Activated T-helper 1 cell treated with Interleukin-2 at 50 U/mL for 16 hours (primary cell): ENCODE results near the gene CHID1.

Source experiments
- DNase-seq: peaks from one replicate; pipeline ENCODE4 v3.0.0-alpha.2; 2020; ENCODE audit warnings: low read depth

CHID1 gene

DNA sequence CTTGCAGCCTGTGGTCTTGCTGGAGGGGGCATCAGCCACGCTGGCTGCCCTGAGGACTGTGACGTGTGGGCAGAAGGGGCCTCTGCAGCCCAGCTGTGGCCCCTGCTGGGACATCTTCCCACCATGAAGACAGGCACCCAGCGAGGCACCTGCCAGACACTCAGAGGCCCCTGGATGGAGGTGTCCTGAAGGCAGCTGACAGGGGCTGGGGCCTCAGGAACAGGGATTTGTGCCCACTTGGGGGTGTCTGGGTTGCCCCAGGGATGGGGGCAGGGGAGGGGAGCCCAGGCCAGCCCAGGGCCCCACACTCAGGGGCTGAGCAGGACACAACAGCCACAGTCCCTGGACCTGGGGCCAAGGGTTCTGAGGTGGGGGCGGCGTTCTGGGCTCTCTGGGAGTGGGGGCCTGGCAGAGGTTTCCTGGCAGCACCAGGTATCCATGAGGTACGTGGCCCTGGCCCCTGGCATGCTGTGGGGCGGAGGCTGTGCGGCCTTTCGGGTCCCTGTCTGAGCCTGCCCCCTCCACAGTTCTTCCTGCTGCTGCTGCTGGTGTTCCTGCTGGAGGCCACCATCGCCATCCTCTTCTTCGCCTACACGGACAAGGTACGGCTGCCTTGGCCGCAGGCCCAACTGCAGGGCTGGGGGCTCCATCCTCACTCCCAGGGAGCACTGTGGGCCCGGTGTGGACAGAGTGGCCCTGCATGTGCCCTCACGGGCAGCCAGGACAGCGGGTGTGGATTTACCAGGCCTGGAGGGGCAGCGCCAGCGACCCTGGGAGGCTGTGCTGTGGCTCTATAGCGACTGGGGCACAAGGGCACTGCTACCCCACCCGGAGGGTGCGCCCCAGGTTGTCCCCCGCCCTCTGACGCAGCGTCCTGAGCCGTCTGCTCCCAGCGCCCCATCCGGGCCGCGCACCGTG, 46.4 kb downstream of the CHID1 start:
- DNase-seq = no peak

DNA sequence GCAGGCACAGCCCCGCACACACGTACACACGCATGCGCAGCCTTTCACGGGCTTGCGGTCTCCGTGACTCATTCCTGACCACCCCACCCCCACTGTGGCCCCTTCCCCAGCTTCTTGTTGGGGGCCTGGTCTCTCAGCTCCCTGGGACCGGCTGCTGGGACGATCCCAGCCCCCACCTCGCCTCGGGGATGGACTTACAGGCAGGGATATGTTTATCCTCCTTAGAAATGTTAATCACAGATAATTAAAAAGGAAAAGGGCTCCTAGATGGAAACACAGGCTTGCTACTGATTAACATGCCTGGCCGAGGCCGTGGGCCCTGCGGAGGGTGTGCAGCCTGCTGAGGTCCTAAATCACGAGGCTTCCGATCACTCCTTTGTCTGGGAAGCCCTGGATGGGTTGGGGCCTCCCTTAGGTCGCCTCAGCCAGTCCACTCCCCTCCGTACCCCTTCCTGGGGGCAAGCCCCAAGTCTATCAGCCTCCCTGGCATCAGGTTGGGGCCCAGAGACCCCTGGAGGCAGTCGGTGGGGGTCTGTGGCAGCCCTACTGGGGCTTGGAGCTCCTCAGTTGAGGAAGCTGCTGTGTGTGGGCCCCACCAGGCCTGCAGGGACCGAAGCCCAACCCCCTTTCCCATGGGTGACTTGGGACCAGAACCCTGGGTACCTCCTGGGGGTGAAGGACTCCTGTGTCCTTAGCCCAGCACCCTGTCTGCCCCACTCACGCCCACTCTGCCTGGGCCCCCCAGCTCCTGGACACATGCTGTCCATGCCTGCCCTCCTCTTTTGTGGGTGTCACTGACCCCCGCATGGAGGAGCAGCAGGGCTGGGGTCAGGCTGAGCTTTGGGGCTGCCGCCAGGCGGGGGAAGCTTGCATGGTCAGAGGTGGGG, 47.3 kb downstream of the CHID1 start:
- no peak for DNase-seq

DNA sequence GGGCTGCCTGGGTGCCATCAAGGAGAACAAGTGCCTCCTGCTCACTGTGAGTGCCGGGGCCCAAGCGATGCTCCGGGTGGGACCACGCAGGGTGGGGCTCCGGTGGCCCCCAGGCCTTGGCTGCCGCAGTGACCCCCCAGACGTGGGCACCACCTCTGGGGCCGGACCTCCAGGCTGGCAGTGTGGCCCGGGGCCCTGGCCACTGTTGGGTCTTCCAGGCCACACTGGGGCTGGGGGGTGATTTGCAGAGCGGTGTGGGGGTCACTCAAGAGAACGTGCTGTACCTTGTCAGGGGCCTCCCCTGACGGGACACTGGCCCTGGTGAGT, 48.0 kb downstream of the CHID1 start:
- no peak for DNase-seq

DNA sequence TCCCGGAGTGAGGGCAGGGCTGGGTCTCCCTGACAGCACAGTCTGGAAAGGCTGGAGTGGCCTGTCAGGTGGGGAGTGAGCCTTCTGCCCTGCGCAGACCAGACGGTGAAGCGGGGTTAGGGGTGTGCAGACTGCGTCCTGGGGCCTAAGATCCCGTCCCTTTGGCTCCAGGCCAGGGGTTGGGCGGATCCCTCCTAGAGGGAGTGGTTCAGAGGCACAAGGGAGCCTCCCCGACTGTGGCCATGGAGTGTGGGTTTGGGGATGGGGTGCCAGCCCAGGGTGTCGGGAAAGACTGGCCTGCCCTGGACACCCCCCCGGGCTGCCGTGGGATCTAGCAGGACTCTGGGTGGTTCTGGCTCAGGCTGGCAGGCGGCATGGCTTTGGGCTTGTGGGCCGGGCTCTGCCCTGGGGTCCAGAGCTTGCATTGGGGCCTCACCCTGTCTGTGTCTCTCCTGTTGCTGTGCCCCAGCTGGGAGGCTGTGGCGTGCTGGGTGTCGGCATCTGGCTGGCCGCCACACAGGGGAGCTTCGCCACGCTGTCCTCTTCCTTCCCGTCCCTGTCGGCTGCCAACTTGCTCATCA, 48.4 kb downstream of the CHID1 start:
- no peak for DNase-seq

DNA sequence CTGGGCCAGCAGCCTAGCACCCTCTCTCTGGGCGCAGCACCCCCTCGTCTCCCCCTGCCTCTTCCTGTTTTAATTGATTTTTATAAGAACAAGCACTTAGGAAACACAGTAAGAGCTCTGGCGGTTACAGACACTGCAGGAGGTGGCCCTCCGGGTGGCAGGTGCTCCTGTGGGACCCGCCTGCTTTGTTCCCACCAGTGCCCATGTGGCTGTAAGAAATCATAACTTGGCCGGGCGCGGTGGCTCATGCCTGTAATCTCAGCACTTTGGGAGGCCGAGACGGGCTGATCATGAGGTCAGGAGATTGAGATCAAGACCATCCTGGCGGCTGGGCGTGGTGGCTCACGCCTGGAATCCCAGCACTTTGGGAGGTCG, 49.5 kb downstream of the CHID1 start:
- DNase-seq = no peak

DNA sequence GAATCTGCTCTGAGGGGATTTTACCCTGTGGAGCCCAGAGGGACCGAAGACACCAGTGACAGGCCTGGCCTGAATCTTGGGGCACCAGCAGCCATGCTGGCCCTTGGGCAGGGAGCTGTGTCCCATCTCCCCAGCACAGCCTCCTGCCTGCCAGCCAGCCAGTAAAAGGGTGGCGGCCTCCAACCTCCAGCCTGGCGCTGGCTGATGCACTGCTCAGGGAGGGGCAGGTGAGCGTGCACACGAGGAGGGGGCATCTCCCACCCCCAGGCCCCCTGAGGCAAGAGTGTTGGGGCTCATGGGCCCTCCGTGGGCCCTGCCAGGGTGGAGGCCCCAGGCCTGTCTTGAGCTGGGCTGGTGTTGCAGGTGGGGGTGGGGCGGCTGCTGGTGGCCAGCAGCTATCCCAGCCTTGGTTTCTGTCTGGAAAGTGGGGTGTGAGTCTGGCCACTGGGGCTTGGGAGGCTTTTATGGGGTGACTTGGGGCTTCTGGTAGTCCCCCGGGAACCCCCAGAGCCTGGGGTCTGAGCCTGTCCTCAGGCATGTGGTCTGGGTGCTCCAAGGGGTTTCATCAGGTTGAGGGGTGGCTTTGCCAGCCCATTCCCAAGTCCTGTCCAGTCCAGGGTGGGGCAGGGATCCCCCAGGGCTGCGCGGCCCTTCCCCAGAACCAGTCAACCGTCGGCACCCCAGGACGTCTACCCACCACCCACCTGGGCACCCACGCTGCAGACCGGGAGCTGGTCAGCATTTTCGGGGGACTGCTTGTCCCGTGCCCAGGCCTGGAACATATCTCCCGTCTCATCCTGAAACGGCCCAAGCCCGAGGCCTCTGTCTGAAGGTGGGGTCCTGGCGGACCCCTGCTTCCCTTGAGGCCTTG, 50.1 kb downstream of the CHID1 start:
- no peak for DNase-seq

DNA sequence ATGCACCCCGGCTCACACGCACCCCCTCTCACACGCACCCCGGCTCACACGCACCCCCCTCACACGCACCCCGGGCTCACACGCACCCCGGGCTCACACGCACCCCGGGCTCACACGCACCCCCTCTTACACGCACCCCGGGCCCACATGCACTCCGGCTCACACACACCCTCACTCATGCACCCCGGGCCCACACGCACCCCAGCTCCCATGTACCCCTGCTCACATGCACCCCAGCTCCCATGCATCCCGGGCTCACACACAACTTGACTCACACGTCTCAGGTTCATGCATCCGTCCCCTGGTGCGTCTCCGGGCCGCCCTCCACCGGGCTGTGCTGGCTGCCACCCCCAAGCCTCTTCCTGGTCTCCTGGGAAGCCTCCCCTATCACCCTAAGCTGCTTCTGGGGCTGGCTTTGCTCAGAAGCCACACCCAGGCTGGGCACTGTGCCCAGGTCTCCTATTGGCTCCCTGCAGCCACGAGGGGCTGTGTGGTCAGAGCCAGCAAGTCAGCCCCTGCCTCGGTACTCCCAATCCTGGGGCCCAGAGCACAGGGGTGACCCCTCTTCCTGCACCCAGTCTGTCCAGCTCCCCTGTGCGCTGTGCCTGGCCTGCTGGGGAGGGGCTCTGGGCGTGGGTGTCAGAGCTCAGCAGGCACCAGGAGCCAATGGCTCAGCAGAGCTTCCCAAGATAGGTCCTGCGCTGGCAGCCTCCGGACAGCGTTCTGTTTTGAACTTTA, 51.0 kb downstream of the CHID1 start:
- DNase-seq = no peak

DNA sequence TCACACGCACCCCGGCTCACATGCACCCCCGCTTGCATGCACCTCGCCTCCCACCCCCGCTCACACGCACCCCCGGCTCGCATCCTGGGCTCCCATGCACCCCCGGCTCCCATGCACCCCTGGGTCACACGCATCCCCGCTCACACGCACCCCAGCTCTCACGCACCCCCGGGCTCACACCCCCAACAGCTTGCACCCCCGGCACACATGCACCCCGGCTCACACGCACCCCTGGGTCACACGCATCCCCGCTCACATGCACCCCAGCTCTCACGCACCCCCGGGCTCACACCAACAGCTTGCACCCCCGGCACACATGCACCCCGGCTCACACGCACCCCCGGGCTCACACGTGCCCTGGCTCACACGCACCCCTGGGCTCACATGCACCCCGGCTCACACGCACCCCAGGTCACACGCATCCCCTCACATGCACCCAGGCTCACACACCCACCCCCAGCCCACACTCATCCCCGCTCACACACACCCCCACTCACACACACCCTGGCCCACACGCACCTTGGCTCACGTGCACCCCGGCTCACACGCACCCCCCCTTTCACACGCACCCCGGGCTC, 51.8 kb downstream of the CHID1 start:
- no peak for DNase-seq

DNA sequence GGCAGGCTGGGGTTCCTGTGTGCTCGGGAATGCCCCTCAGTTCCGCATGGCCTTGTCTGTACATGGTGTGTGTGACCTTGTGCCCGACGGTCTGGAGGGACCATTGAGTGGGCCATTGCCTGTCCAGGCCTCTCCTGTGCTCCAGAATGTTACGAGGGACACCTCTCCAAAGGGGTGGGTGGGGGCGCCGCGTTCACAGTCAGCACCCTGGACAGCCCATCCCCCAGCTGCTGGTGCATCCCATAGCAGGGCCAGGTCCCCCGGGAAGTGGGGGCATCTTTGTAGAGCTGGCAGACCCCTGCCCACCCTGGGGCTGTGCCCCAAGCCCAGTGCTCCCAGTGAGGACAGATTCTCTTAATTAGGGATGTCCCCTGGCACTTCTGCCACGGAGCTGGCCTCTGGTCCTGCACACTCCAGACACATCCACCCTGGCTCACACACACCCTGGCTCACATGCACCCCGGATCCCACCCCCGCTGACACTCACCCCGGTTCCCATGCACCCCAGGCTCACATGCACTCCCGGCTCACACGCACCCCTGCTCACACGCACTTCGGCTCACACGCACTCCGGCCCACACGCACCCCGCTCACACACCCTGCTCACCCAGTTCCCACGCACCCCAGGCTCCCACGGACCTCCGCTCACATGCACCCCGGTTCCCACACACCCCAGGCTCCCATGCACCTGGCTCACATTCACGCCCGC, 52.4 kb downstream of the CHID1 start:
- DNase-seq = no peak

DNA sequence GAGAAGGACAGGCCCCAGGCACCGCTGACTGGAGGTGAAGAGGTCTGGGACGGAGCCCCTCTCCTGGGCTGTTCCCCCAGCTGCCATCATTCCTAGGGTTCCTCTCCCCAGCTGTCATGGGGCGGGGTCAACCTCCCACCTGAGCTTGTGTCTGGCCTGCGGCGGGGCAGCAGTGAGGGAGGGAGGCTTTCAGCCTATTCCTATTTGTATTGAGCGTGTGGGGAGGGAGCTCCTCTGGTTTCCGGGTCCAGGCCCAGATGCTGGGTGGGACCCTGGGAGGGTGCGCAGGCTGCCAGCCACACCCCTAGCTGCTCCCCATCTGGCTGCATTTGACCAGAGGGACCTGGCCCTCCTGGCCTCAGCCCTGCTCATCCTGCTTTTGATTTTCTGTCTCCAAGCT, 54.2 kb downstream of the CHID1 start:
- no peak for DNase-seq

DNA sequence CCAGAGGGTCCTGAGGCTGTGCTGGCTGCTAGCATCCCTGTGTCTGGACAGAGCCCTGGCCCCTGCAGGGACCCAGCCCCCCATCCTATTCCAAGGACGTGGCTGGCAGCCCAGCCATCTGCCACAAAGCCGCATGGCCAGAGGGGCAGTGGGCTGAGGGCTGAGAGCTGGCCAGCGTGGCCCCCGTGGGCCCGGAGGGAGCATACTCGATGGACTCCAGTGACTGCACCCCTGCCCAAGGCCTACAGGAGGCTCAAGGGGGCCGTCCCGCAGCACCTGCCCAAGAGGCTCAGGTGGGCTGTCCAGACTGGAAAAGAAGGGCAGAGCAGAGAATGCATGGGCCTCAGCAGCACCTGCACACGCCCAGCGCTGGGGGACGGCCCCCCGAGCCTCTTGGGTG, 54.8 kb downstream of the CHID1 start:
- DNase-seq = no peak

DNA sequence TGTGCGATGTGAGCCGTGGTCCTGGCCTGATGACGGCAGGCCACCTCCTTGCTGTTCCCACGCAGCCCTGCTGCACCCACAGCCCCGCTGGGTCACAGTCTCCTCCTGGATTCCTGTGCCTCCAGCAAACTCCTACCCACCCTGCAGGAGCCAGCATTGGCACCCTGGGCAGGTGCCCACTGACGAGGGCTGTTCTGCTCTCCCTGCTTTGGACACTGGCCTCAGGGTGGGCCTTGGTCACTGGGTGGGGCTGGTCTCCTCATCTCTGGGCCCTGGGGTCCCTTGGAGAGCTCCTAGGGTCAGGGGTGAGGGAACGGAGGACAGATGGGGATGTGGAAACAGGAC, 55.3 kb downstream of the CHID1 start:
- DNase-seq = no peak

DNA sequence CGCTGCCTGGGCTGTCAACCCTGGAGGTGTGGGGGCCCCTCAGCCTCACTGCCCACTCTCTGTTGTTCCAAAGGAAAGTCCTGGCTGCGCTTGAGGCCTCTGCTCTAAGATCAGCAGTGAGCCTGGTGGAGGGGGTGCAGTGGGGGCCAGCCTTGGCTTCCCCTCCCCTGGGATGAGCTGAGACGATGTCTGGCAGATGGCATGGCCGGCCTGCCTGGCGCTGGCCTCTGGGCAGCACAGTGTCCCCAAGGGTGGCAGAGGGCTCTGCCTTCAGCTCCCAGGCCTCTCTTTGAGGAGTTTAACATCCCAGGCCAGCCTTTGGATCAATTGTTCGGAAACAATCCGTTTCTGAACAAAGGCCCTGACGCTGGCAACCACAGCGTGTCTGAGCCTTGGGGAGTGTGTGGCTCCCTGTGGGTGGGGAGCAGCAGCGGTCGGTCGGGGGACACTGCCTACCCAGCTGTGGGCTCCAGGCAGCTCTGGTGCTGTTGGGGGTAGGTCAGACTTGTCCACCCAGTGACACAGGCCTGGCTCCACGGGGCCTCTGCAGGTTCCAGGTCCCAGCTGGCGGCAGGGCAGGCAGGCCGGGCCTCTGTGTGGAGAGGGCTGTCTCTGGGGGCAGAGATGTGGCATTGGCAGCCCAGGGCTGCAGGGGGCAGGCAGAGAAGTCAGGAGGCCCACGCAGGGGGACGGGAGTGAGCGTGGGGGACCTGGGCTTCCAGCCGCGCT, 55.8 kb downstream of the CHID1 start:
- DNase-seq = no peak

DNA sequence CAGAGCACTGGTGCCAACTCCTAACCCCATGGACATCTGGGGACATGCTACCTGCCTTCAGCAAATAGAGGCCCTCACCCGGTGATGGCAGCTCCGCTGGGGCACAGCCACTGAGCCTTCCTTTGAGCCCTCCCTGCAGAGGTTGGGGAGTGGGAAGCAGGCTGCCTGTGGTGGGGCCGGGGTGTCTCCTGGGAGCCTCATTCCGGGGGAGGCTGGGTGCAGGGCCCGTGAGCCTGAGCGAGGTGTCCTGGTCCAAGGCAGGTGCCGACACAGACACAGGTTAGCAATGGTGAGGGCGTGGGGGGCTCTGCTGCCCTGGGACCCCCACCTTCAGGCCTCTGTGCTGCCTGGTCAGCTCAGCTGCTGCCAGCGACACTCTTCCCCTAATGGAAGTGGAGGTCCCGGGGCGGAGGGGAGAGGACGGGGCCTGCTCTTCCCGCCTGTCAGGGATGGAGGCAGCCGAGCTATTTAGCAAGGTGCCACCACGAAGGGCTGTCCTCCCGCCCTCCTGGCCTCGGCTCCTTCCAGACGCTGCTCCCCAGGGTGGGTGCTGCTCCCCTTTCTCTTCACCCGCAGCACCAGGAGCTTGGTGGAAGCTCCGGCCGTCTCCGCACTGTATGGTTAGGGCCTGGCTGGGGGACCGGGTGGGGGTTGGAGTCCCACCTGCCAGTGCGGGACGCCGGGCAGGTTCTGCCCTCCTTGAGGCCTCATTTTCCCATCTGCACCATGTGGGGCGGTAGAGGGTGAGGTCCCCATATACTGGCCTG, 56.7 kb downstream of the CHID1 start:
- no peak for DNase-seq

DNA sequence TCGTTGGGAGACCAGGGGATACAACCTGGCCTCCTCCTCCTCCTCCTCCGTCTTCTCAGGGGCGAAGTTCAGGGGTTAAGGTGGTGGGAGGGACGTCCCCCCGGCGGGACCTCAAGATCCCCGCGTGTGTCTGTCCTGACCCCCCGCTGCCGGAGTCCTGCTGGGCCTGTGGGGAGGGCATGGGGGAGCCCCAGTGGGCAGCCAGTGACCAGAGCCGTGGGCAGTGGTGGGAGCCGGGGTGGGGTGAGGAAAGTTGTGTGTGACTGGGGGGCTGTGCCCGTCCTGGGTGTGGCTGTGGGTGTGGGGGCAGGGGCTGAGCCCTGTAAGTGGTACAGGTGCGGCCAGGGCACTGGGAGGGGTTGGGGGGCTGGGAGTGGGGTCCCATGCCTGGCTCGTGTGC, 57.8 kb downstream of the CHID1 start:
- DNase-seq = no peak

DNA sequence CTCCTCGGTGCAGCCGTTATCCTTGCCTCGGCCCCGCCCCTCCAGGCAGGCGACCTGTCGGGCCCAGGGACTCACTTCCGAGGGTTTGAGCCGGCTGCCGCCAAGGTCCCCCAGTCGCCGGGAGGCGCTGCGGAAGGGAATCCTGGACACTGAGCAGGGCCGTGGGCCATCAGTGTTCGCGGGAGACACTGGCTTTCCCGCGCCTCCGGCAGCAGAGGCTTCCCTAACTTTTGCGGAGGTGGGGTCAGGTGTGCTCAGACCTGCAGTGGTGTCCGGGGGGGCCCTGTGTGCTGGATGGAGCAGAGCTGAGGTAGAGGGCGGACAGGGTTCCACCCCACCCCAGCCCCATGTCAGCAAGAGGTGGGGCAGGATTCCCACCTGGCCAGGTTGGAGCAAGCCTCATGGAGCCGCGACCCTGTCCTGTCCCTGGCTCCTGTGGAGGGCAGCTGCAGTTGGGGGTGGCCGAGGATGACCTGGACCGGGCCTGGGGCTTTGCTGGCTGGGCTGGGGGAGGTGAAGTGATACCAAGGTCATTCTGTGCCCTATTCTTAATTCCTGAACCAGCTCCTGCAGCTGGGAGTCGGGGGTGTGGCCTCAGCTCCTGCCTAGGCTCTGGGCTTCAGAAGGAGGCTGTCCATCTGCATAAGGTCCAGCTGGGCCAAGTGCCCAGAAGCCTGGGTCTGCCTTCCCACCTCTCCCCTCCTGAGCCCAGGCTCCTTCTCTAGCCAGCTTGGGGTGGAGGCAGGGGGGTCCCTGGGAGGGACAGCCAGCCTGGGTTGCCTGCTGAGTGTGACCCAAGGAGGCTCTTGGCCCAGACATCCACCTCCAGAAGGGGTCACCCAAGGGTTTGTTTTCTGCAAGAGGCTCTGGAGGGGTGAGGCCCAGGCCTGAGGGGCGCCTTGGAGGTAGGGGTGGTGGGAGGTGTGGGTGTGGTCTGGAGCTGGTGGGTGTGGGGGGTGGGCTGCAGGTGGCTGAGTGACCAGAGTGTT, 59.5 kb downstream of the CHID1 start:
- DNase-seq = no peak

DNA sequence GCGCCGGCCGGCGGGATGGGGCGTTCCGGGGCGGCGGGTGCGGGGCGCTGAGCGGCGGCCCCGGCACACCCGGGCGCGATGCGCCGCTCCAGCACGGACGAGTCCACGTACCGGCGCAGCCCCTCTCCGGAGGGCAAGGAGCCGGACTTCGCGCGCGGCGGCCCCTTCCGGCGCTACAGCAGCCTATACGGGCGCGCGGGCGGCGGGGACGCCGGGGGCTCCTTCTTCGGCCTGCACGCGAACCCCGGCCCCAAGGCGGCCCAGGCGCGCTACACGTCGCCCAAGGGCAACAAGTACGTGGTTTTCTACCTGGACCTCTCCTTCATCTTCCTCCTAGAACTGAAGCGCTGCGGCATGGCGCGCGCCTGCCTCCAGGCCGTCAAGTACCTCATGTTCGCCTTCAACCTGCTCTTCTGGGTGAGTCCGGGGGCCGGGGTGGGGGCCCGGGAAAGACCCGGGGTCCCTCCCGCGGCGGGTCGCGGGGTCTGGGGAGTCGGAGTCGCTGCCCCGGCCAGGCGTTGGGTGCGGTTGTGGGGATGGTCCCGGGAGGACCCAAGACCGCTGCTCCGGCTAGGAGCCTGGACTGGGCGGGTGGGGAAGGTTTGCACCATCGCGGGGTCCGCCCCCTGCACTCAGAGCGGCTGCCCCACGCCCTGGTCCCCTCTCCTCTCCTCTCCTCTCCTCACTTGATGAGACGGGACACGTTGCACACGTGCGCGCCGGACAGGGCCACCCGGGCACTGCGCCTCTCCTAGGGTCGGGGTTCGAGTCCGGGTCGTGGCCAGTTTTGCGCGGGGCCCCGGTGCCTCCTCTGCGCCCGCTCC, 60.4 kb downstream of the CHID1 start:
- DNase-seq = no peak
